H1 (cell line): ENCODE data around the gene TBC1D22A. TPM values are rescaled to one million over a fixed set of nuclear protein-coding genes. Genes with fewer than 3 reads are reported as not detected.

Experiments
- CEBPB ChIP-seq: IDR thresholded peaks from 2 replicates; pipeline ENCODE4 v1.6.1; 2012; ENCODE audit warnings: low read depth, low read length
- KDM5A ChIP-seq: fragments of 200-600 bp; IDR thresholded peaks from 2 replicates; pipeline ENCODE4 v1.7.1; 2012; ENCODE audit warnings: mild to moderate bottlenecking, low read length, inconsistent platforms, mixed read lengths
- POLR2AphosphoS5 ChIP-seq: IDR thresholded peaks from 2 replicates; pipeline ENCODE4 v1.6.1; 2011; ENCODE audit warnings: low read depth, low read length
- SIX5 ChIP-seq: IDR thresholded peaks from 2 replicates; pipeline ENCODE4 v1.6.1; 2011; ENCODE audit warnings: mild to moderate bottlenecking, low read depth, low read length
- polyA plus RNA-seq, 7 experiments: library from polyadenylated mRNA; depleted of rRNA in 3 of 7; stranded (reverse) in 5 of 7; unstranded in 2 of 7; fragments of >200 nt in 5 of 7; fragments of 200-250 nt in 2 of 7; gene quantifications; 1 replicate in 5 of 7; 2 replicates in 1 of 7; 4 replicates in 1 of 7; pipeline versions ENCODE4 v1.2.1 to v1.2.3, GENCODE V29; 2011 to 2013; ENCODE audit warnings: missing spikeins in 2 of 7, mixed read lengths in 2 of 7
- total RNA-seq: library from RNA; stranded (reverse); fragmentation: NEBNext Ultra II Directional; extraction: Animal tissue kit (Norgen Biotek cat#: 25700); gene quantifications from 2 replicates; pipeline ENCODE4 v1.2.1, GENCODE V29; 2021
- TF ChIP-seq, protein P1 (sequence below): IDR thresholded peaks from 2 replicates; pipeline ENCODE4 v1.6.1; 2012; ENCODE audit warnings: inconsistent platforms

The TBC1D22A gene
- total and polyA plus RNA-seq, 2 of the 8 experiments (the other 6 are each of a cell fraction or from before 2014, with no cell fraction given) = 11.9 to 18.4 TPM

GRCh38 chr22:47124961-47125360 is 362.5 kb downstream of the TBC1D22A start (continued):
- no peak for TF ChIP-seq SIX5
- TF ChIP-seq KDM5A = no peak
- no peak for TF ChIP-seq POLR2AphosphoS5
- TF ChIP-seq, protein P1, sequence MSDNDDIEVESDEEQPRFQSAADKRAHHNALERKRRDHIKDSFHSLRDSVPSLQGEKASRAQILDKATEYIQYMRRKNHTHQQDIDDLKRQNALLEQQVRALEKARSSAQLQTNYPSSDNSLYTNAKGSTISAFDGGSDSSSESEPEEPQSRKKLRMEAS = no peak
- TF ChIP-seq CEBPB = no peak
- TF ChIP-seq, all 59 proteins: peak for 0
